Muscle of back (tissue), 11 donors: ENCODE measurements around the gene SPC24. TPM values are rescaled to one million over a fixed set of nuclear protein-coding genes. Genes with fewer than 3 reads are reported as not detected.
"Not testable (repeated sequence)": the region's sequence is repeated elsewhere in the genome, so short reads cannot be mapped to it uniquely, and the experiment has no call there.

ENCODE experiments used
- DNase-seq, 3 donors: peaks; one replicate each; pipeline versions ENCODE4 v3.0.0 to v3.0.0-alpha.2; 2013
- polyA plus RNA-seq, 10 donors: library from polyadenylated mRNA; unstranded; fragments of 120-200 nt; gene quantifications; one replicate each; pipeline ENCODE4 v1.2.1, GENCODE V29; 2013; ENCODE audit not compliant: insufficient read length in 10 of 10

Gene SPC24
- polyA plus RNA-seq, 10 donors: 6.9 to 19.2 (median 11.4) TPM

- DNase-seq: peak in 1 of 3 donors; percentile 49
These were observed 10.9 kb upstream of the SPC24 start for GRCh38 chr19:11166281-11167142.

DNA sequence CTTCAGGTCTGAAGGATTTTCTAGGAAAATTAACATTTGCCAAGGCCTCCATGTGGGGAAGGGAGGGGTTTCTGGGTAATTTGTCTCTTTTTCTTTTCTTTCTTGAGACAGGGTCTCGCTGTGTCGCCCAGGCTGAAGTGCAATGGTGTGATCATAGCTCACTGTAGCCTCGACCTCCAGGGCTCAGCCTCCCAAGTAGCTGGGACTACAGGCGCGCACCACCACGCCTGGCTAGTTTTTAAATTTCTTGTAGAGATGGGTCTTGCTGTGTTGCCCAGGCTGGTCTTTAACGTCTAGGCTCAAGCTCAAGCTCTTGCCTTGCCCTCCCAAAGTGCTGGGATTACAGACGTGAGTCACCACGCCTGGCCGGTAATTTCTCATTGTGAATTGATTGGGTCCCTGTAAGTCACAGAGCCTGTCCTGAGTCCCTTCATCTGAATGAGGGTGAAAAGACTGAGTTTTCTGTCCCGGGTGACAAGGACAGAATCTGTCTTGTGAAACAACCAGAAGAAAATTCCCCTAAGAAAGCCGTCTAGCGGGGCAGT lies 10.0 kb upstream of the SPC24 start:
- no peak for DNase-seq

DNA sequence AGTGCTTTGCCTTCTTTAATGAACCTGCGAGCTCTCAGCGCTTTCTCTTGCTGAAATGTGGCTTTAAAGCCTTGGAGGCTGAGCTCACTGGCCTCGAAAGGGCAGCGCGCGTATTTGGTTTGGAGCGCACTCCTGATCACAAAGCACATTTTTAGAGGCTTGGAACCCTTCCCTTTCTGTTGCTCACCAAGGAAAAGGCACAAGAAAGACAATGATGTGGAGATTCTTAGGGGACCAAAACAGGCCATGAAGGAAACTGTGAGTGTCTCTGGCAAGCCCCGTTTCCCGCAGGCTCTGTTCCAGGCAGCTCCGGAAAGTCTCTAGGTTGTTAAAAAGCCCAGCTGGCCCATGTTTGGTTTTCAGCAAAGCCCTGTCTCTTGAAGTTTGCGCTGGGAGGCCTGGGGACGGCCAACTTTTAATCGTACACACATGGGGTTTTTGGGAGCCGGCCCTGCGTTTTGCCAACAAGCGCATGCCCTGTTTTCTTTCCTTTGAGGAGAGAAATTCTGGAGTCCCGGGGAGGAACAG lies 9.4 kb upstream of the SPC24 start:
- peak; percentile 77 to 96 (median 91) for DNase-seq

GRCh38 chr19:11164296-11164695 lies 8.7 kb upstream of the SPC24 start:
- DNase-seq: peak in 1 of 3 donors; percentile 61

- DNase-seq: not testable (repeated sequence)
These were observed 4.8 kb upstream of the SPC24 start for GRCh38 chr19:11160440-11160768.

- peak in 1 of 3 donors; percentile 58 for DNase-seq
These were observed 4.2 kb upstream of the SPC24 start for GRCh38 chr19:11159598-11160439.

GRCh38 chr19:11154683-11155047 lies 917 bp downstream of the SPC24 start:
- no peak for DNase-seq

DNA sequence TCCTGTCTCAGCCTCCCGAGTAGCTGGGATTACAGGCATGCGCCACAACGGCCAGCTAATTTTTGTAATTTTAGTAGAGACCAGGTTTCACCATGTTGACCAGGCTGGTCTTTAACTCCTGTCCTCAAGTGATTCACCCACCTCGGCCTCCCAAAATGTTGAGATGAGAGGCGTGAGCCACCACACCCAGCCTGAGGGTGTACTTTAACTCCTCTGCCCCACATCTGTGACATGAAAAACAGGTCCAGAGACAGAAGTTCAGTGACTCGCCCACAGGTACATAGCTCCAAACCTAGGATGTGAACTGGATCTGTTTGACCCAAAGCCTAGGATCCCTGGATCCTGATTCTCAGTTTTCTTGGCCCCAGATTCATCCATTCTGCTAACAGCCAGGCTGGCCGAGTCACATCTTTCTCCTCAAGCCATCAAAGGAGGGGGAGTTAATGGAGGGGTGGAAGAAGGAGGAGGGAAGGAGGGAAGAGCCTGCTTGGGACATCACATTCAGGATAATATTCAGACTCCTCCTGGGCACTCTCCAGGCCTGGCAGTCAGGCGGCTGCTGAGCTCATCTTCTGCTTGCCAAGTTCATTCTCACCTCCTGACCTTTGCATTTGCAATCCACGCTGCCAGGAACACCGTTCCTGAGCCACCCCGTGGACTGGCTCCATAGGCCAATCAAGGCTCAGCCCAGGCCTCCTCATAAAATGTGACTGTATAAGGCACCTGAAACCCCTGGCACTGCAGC lies 3.1 kb downstream of the SPC24 start:
- peak in 1 of 3 donors; percentile 66 for DNase-seq

DNA sequence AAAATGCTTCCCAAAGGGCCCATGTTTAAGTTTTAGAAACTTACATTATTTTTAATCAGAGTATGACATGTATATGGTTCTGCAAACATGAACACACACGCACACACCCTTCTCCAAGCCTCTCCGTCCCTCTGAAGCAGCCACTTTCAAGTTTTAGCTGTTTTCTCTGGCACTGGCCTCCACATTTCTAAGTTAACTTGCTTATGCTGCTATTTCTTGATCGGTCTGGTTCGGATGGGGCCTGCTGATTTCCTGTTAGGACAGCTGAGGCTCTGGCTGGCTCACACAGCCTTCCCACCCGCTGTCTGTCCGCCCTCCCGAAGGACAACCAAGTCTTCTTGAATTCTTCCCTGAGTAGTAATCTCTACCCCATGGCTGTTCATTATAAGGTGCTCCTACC lies 4.4 kb downstream of the SPC24 start:
- peak; percentile 57 to 91 (median 76) for DNase-seq

- DNase-seq: no peak
These were observed 7.6 kb downstream of the SPC24 start for GRCh38 chr19:11148001-11148400.

GRCh38 chr19:11145536-11145924 lies 10.1 kb downstream of the SPC24 start:
- no peak for DNase-seq

- DNase-seq: peak; percentile 91 to 93 (median 92)
These were observed 12.9 kb downstream of the SPC24 start for GRCh38 chr19:11142528-11143171.

- peak in 1 of 3 donors; percentile 40 for DNase-seq
These were observed 13.6 kb downstream of the SPC24 start for GRCh38 chr19:11141937-11142527.

DNA sequence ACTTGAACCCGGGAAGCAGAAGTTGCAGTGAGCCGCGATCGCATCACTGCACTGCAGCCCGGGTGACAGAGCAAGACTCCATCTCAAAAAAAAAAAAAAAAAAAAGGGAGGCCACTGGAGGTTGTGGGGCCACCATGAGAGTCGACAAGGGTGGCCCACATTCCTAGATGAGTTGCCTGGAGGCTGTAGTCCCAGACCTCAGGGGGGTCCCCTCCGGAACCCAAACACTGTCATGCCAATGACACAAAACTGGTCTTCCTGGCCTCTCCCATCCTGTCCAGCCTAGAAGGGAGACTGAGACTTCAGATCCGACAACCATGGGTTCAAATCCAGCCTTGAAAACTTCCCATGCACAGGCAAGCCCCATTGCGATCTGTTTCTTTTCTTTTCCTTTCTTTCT lies 14.7 kb downstream of the SPC24 start:
- no peak for DNase-seq

DNA sequence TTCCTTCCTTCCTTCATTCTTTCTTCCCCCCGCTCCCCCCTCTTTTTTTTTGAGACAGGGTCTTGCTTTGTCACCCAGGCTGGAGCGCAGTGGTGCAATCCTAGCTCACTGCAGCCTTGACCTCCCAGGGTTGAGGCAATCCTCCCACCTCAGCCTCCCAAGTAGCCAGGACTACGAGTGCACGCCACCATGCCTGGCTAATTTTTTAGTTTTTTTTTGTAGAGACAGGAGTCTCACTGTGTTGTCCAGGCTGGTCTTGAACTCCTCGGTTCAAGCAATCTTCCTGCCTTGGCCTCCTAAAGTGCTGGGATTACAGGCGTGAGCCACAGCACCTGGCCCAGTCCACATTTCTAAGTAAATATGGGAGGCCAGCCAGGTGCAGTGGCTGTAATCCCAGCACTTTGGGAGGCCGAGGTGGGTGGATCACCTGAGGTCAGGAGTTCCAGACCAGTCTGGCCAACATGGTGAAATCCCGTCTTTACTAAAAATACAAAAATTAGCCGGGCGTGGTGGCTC lies 15.5 kb downstream of the SPC24 start:
- DNase-seq: not testable (repeated sequence)

DNA sequence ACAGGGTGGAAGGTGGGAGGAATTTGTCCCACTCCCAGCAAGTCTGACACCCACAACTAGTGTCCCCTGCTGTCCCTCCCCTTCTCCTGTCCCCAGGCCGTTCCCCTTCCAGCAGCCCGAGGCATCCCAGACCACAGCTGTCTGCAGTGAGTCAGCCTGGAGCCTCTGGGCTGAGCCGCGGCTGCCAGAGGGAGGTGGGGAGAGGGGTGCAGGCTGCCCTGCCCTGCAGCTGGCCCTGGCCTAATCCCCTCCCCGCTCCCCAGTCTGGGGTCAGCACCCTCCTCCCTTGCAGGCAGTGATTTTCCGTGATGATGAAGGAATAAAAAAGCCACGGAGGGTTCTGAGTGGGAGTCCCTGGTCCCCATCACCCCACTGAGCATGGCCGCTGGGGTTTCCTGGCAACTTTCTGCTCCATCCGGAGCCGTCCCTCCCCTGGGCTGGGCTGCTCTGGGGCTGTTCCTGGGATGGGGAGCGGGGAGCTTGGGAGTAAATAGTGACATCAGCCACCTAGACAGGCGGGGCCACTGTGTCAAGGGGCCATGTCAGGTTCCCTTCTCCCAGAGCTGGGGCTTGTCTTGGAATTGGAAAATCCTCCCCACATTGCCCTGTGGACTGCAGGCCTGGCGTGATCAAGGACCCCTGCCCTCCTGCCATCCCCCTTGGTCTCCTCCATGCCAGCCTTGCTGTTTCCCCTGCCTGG lies 16.8 kb downstream of the SPC24 start:
- DNase-seq: peak; percentile 82 to 94 (median 84)

- DNase-seq: peak; percentile 91 to 96 (median 92)
These were observed 17.8 kb downstream of the SPC24 start for GRCh38 chr19:11137542-11138384.

DNA sequence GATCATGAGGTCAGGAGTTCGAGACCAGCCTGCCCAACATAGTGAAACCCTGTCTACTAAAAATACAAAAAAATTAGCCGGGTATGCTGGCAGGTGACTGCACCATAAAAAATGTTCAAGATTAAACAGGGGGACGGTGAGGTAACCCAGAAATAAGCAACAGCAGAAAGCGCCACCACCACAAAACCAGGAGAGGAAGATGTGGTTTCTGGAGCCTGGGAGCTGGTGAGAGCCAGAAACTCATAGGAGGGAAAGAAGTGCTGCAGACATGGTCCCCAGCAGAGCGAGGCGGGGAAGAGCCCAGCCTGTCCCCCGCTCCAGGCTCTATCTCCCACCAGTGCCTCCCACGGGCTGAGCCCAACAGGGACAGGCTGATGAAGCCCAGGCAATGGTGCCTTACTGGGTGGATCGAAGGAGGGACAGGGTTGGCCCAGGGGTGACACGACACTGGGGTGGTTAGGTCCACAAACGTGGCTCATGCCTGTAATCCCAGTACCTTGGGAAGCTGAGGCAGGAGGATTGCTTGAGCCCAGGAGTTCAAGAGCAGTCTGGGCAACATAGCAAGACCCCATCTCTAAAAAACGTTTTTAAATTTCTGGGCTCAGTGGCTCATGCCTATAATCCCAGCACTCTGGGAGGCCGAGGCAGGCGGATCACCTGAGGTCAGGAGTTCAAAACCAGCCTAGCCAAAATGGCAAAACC lies 19.0 kb downstream of the SPC24 start:
- no peak for DNase-seq
